ENCODE measurements around the gene TANC1. TPM values are rescaled to one million over a fixed set of nuclear protein-coding genes. Genes with fewer than 3 reads are reported as not detected.

TANC1 gene
- total RNA-seq, 1 donor from 2014 or later = 92.6 TPM

DNA sequence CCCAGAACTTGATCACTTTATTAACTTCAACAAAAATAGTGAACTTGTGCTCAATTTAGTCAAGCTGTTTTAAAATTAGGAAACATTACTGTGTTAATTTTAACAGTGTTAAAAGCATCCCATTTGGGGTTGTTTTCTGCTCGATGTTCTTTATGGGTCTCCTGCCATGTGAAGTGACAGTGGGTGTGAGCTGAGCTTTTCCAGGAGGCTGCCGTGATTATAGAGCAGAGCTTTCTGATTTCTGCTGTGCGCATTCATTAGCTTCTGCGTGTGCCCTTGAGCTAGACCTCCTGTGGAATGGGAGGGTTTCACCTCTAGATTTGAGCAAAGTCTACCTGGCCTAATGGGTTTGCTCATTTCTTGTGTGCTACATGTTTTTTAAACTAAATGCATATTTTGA, 196.6 kb downstream of the TANC1 start:
- no peak for DNase-seq

DNA sequence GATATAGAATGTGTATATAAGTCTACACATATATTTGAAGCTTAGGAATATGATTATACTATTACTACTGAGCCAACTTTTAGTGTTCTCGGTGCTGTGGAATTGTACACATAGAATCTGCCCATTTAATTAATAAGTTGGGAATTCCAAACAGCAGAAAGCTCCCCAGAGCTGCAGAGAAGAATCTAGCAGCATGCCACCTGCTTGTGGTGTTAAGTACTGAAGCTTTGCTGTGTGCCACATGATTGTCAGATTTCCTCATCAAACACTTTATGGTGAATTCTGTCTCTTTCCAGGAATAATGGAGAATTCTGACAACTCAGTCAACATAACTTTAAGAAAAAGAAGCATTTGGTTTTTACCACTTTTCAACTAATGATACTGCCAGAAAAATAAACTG, 200.3 kb downstream of the TANC1 start:
- DNase-seq = peak; percentile 75

DNA sequence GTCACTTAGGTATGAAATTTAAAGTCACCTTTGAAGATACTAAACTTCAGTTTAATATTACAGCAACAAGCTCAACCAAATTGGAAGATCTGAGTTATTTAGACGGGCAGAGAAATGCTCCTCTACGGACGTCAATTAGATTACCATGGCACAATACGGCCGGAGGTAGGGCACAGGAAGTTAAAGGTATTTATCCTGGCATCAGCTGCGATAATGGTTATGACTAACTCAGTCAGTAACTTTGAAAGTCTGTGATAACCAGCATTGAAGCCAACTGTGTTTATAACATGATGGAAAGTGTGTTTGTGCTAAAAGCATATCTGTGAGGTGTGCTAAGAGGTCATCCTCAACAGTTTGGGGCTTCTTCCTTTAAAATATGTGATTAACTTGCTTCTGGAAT, 200.7 kb downstream of the TANC1 start:
- peak; percentile 82 for DNase-seq

DNA sequence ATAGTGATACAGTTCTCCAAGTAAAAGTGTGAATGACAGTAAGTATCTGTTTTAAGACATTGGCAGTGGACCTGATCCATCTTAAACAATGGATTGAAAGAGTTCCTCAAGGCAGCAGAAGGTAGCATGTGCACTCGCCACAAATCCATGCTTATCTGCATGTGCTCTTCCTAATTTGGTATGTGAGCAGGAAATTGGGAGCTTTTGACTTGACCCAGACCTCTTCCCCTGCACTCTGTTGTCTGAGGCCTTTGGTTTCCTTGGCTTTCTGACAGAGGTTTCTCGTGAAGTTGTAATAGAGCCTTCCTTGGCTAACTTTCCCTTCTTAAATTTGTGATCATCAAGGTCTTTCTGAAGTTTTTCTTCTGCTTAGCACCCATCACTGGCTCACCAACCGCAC, 204.0 kb downstream of the TANC1 start:
- no peak for DNase-seq

DNA sequence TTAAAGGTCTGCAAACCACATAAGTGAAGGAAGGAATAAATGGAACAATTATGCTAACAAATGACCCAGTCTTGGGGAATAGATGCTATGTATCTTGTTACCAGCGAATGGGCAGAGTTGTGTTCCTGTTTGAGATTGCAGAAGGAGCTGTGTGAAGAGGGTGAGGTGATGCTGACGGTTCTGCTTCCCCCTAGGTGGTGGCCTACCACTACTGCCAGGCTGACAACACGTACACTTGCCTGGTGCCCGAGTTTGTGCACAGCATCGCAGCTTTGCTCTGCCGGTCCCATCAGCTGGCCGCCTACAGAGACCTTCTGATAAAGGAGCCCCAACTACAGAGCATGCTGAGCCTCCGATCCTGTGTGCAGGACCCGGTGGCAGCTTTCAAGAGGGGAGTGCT, 206.3 kb downstream of the TANC1 start:
- DNase-seq = no peak

DNA sequence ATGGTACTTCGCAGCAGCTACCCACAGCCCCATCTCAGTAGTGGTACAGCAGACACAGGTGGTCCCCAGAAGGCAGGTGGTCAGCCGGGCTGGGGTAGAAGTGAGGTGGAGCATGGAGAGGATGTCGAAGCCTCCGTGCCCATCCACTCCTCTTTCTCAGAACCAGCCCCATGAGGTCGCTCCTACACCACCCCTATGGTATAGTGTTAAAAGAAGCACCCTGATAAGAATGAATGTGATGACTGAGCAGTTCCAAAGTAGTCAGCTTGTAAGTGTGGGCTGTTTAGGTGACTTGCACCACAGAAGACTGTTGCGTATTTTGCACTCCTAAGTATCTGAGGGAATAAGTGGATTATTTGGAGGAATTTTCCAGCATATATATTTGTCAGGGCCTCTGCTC, 206.7 kb downstream of the TANC1 start:
- no peak for DNase-seq

DNA sequence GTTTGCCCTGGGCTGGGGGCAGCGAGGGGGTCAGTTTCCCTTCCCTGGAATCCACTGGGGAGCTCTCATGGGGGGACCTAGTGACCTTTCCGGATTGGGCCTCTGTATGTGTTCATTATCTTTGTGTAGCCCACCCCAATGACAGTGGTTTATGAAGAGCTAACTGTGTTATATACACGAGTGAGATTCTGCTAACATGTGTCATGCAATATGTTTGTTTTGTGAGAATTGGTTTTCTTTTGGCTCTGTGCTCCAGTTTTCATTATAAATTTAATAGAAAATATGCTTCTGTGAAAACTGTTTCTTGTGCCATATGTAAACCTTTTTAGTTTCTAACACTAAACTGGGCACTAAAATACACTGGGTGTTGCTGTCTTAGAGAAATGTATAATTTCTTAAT, 207.5 kb downstream of the TANC1 start:
- DNase-seq = no peak

DNA sequence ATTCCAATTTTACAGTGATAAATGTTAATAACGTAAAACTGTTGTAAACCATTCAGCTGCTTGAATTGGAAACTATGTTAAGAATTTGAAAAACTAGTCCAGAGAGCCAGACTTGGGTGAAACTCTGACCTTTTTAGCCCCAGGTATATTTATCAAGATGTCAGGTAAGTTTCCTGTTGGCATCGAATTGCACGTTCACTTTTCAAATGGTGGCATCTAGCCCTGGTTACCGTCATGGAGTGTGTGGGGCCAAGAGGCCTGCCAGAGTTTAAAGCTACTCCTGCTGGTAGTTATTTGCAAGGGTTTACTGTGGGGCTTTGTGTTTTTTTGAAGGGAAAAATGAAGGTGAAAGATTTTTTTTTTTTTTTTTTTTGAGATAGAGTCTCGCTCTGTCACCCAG, 208.1 kb downstream of the TANC1 start:
- no peak for DNase-seq

DNA sequence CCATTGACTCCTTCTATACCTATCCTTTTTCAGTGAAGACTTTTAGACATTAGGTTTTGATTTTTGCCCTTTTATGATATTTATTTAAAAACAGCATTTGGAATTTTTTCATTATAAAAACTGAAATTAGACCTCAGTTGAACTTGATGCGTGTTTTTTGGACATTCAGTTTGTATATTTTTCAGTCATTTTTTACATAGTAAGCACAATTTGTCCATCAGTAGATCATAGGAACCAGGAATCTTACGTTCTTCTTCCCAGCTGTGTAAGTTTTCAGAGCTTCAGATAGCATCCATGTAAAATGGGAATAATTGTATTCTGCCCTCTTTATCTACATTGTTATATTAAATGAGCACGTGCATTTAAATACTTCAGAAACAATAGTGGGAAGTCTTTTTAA, 208.9 kb downstream of the TANC1 start:
- DNase-seq = no peak

DNA sequence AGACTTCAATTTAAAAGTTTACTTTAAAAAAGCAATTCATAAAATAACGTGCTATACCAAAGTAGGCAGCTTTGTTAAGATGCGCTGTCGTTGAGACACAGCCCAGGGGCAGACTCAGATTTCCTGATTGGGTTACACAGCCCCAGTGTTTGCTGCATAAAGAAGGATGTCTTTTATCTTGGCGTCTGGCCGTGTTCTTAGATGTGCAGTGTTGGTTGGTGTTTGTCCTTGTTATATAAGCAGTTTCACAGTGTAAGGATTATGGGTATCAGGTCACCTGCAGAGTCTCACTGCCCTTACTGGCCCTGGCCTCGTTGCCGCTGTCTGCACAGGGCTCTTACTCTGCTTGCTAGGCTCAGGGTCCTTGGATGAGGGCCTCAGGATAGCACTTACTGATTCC, 209.5 kb downstream of the TANC1 start:
- DNase-seq = no peak

DNA sequence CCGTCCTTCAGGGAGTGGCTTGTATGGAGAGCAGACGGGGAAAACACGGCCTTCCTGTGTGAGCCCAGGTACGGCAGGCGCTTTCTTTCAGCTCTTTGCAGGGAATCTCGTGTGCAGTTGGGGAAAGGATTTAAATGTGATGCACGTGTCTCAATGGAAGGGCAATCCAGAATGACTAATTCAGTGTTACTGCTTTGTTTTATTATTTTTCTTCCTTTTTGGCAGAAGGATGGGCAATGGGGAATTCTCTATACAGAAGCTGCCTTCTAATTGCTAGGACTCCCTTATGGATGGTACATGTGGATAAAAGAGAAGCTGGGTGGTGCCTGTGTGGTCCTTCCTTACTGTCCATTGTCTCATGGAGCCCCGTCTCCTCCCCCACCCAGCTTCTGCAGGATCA, 210.7 kb downstream of the TANC1 start:
- DNase-seq = no peak

DNA sequence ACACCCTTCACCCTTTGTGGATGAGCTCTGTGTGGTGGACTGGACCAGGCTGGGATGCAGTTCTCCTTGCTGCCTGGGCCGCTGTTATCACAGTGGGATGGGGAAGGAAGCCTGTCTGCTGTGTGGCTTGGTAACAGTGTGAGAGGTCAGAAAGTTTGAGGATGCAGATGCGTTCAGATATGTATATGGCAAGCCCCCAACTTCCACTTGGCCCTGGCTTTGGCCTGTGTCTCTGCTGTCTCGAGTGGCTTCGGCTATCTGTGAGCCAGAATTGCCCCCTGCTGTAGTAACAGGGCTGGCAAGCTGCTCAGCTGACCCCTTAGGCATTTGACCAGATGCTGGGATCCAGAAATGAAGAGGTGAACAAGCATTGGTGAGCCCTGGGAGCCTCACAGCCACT, 211.3 kb downstream of the TANC1 start:
- peak; percentile 55 for DNase-seq

DNA sequence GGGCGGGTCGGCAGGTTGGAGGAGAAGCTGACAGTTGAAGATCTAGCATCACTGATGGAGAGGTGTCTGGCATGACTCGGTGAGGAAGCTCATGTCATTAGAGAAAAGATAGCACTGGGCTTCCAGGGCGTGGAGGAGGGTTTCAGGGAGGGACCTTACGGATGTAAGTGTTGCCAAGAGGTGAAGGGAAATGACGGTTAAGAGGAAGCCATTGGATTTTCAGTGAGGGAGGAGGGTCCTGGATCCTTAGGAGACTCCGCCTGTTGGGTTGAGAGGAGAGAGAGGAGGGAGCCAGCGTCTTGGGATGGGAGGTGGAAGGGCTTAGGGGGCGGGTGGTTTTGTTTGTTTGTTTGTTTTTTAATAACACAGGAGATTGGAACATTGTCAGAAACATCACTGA, 214.9 kb downstream of the TANC1 start:
- no peak for DNase-seq

DNA sequence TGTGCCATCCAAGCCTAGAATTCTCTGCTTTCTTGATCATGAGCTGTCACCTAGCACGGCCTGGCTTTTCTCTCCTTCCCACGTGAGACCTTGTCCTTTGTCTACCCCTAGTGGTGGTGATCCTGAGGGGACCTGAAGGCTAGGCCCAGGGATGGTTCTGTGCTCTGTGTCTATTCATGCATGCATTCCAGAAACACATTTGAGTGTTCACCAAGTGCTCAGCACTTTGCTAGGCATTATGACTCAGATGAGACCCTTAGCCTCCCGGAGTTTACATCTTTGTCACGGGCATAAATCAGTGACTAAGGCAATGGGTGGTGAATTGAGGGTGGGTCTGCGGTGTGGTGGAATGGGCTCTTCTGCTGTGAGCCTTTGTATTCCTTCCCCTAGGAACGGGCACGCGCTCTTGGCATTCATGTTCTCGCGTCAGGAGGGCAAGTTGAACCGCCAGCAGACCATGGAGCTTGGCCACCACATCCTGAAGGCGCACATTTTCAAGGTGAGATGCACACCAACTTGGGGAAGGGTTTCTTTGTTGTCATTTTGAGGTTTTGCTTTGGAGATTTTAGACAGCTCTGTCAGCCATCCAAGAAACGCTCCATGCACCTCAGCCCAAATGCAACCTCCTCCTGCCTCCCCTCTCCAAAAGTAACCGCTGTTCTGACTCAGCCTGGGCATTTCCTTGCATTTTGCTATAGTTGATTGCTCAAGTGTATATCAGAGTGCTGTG, 217.1 kb downstream of the TANC1 start:
- DNase-seq = peak; percentile 70

DNA sequence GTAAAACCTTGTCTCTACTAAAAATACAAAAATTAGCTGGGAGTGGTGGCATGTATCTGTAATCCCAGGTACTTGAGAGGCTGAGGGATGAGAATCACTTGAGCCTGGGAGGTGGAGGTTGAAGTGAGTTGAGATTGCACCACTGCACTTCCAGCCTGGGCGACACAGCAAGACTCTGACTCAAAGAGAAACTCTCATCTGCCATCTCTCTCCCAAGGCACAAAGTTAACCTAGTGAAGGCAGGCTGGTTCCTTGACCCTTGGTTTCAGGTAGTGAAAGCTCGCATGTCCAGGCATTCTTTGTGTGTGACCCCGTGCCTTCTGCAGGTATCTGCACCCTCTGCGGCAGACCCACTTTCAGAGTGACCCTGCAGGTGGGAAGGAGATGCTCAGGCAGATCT, 218.0 kb downstream of the TANC1 start:
- DNase-seq = no peak

DNA sequence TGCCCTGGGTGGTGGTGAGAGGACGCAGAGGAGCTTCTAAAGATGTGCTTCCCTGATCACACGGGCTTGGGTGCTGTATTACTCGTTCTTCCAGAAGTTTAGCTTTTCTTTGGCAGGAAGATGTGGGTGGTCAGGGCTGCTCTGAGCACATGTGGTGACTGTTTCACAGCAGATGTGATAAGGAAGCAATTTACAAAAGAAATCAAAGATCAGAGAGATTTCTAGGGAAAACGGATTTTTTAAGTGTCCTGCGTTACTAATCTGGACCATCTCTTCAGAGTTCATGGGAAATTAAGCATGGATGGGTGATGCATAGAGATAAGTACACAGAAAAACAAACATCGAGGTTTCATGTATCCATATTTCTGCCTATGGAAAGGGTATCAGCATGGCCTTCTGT, 218.7 kb downstream of the TANC1 start:
- DNase-seq = peak; percentile 28

DNA sequence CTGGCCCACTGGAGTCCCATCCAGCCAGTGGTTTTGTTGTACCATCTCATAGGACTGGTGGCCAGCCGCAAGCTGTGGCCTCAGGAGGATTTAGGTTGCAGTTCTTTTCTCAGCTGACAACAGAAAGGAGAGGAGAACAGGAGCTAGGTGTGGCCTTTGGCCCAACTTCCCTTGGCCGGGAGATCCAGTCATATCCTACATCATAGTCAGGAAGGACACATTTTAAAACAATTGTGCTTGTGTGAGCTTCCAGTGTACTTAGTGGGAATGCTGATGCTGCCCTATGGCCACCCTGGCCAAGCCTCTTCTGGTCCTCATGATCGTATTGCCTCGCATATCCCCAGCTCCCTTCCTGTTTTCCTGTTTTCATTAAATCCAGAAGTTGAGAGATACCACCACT, 220.0 kb downstream of the TANC1 start:
- peak; percentile 85 for DNase-seq

DNA sequence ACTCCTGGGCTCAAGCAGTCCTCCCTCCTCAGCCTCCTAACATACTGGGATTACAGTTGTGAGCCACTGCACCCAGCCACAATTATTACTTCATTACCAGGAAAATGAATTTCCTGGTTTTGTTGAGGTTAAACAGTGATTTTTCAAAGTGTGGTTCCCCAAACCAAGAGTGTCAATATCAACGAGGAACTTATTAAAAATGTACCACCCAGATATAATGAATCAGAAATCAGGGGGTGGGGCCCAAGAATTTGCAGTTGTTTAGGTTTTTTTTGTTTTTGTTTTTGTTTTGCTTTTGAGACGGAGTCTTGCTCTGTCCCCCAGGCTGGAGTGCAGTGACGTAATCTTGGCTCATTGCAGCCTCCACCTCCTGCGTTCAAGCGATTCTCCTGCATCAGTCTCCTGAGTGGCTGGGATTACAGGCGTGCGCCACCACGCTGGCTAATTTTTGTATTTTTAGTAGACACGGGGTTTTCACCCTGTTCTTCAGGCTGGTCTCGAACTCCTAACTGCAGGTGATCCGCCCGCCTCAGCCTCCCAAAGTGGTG, 224.0 kb downstream of the TANC1 start:
- no peak for DNase-seq

DNA sequence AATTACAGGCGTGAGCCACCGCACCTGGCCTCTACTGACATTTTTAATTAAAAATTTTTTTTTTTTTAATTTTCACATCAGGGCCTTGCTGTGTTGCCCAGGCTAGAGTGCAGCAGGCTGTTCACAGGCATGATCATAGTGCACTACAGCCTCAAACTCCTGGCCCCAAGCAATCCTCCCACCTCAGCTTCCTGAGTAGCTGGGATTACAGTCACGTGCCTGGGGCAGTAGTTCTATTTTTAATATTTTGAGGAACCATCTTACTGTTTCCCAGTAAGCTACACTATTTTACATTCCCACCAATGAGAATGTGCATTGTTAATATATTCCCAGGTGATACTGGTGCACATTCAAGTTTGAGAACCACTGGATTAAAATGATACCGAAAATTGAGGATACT, 225.4 kb downstream of the TANC1 start:
- no peak for DNase-seq

DNA sequence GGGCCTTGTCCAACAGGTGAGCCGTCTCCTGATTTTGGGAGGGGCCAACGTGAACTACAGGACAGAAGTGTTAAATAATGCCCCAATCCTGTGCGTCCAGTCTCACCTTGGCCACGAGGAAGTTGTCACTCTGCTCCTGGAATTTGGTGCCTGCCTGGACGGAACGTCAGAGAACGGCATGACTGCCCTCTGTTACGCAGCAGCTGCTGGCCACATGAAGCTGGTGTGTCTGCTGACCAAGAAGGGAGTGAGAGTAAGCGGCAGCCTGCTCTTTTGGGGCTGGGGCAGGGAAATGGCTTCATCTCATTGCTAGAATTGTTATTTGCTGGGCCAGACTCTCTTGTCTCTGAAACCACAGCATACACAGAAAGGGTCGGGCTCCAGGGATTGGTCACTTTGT, 225.8 kb downstream of the TANC1 start:
- no peak for DNase-seq

DNA sequence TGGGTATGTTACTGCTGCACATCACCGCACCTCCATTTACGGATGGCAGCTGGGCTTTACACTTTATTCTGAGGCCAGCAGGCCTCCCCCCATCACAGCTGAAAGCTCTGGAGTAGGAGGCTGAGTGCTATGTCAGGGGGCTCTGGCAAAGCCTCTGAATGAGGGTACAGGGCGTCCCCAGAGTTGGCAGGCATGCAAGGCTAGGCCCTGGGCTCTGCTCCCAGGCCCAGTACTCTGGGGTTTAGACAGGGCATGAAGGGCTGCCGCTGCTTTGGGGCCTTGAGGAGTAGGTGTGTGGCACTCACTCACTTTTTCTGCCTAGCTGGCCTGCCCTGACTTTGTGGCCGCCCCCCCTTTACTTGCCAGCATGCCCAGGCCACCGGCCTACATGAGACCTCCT, 227.3 kb downstream of the TANC1 start:
- no peak for DNase-seq

DNA sequence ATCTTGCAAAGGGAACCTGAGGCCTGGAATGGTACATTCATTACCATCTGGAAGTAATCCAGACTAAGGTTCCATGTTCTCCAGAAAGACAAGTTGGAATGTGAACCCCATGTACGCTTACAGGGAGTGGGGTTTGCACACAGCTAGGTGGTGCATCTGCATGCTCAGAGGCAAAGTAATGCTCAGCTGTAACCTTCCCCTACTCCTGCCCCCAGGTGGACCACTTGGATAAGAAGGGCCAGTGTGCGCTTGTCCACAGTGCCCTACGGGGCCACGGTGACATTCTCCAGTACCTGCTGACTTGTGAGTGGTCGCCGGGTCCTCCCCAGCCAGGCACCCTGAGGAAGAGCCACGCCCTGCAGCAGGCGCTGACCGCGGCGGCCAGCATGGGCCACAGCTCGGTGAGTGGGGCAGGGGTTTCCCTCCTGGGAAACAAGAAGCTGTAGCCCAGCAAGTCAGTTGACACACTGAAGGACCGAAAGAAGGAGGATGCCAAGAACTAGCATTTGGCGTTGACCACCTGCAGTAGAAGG, 228.0 kb downstream of the TANC1 start:
- no peak for DNase-seq

DNA sequence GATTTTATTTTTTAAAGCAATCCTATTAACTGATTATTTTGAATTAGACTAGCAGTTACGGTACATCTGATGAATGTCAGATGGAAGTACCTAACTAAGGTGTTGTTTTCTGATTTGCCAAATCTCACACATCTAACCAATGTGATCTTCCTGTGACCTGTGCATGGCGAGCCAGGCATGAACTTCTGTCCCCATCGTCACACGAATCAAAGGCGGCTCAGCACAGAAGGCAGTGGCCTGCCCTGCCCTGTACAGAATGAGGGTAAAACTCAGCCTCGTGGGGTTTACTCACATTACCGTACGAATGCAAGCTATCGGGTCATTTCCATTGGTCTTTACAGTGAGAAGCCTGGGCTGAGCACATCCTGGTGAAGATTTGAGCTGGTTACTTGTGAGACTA, 230.8 kb downstream of the TANC1 start:
- no peak for DNase-seq

DNA sequence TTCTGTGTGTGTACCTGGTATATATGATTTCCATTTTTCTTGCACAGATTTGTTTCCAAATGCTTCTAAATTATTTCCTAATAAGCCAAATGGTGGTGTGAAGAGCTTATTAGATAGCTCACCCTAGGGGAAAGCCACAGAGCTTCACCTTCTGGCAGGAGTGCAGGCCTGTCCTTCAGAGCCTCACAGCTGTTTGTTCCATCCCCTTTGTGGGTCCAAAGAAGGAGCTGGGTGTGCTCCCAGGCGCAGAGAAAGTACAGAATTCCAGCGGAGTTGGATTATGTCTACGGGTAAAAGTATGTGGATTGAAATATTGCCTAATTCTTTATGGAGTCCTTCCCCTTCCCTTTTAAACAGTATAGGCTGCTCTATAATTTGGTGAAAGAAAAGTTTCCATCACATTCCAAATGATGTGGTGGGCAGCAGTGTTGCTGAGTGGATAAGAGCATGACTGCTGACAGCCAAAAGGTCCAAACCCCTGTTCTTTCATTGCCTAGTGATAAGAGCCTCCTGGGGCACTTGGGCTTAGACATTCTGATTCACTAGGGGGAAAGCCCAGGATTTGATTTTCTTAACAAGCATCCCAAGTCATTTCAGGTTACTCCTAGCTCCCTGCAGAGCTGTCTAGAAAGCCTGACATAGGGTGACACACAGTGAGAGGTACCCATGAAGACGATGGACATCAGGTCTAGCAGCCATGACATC, 231.5 kb downstream of the TANC1 start:
- DNase-seq = no peak
